ENCODE results near the gene ZNF544.
A peak's percentile ranks its signal among the peaks of the same experiment; 100 is the strongest.

The ZNF544 gene

GRCh38 chr19:58203814-58204475 lies 24.8 kb upstream of the ZNF544 start:
- no peak for TF ChIP-seq CTCF (IDR thresholded peaks at IDR 0.05; ENCODE audit: low read depth, low read length)
- DNase-seq (ENCODE audit: low read depth in 2 of 2) = no peak
- no peak overlapping the region for H3K4me3 ChIP-seq (replicated peaks in 1 of 2; ENCODE audit: low read depth in 2 of 2, low read length in 2 of 2)

DNA sequence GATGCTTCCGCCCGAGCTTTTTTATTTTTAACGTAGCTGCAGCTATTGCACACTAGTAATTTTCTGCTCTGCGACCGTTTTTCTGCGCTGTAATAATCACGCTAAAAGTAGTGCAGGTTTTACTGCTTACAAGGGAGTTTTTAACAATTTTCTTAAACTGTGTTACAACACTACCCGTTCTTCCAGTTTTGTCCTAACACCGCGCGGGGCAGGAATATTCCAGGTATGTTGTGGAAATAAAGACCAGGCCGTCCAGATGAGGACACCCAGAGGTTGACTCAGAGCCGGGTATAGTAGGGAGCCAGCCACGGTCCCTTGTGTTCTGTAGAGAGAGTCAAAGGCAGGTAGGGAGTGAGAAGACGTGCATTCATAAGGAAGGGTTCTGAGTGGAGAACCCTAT lies 24.1 kb upstream of the ZNF544 start:
- no peak for DNase-seq (ENCODE audit: low read depth in 2 of 2)
- H3K4me3 ChIP-seq (replicated peaks in 1 of 2; ENCODE audit: low read depth in 2 of 2, low read length in 2 of 2) = no peak overlapping the region
- TF ChIP-seq CTCF (IDR thresholded peaks at IDR 0.05; ENCODE audit: low read depth, low read length) = no peak

GRCh38 chr19:58209577-58209976 lies 19.1 kb upstream of the ZNF544 start:
- DNase-seq (ENCODE audit: low read depth in 2 of 2) = no peak
- H3K4me3 ChIP-seq (replicated peaks in 1 of 2; ENCODE audit: low read depth in 2 of 2, low read length in 2 of 2) = no peak overlapping the region
- TF ChIP-seq CTCF (IDR thresholded peaks at IDR 0.05; ENCODE audit: low read depth, low read length) = no peak

- peak in 1 of 2 donors; percentile 17 for DNase-seq (ENCODE audit: low read depth in 2 of 2)
- TF ChIP-seq CTCF (IDR thresholded peaks at IDR 0.05; ENCODE audit: low read depth, low read length) = no peak
- no peak overlapping the region for H3K4me3 ChIP-seq (replicated peaks in 1 of 2; ENCODE audit: low read depth in 2 of 2, low read length in 2 of 2)
These were observed 16.2 kb upstream of the ZNF544 start for GRCh38 chr19:58212336-58213074.

DNA sequence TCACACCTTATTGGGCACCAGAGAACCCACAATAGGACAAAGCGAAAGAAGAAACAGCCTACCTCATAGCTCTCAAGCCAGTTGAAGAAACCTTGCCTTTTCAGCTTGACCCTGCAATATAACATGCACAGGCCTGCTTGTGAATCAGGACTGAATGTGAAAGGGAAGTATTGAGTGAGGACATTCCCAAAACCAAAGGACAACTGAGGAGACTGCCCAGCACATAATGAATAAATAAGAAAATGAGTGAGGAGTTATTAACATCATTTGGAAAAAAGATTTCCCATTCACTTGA lies 15.7 kb upstream of the ZNF544 start:
- no peak overlapping the region for H3K4me3 ChIP-seq (replicated peaks in 1 of 2; ENCODE audit: low read depth in 2 of 2, low read length in 2 of 2)
- no peak for TF ChIP-seq CTCF (IDR thresholded peaks at IDR 0.05; ENCODE audit: low read depth, low read length)
- no peak for DNase-seq (ENCODE audit: low read depth in 2 of 2)

DNA sequence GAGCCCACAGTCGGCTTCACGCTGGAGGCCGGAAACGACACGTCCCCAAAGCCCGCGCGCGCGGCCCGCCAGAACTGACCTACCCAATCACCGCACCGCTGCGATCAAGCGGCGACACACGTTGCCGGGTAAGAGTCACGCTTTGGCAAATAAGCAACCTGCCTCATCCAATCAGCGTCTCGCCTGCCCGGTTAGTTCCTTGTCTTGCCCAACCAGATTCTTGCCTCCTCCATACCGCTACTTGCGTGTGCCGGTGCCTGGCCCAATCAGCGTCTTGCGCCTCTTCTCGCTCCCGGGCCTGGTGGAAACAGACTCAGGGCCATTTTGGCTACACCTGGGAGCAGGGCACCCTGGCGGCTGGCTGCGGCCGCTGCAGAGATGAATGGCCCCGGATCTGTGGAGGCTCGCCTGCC lies 11.6 kb upstream of the ZNF544 start:
- no peak for DNase-seq (ENCODE audit: low read depth in 2 of 2)
- no peak for TF ChIP-seq CTCF (IDR thresholded peaks at IDR 0.05; ENCODE audit: low read depth, low read length)
- H3K4me3 ChIP-seq (replicated peaks in 1 of 2; ENCODE audit: low read depth in 2 of 2, low read length in 2 of 2) = no peak overlapping the region
